PC-9 (cell line): ENCODE data around the gene TRAPPC5. TPM values are rescaled to one million over a fixed set of nuclear protein-coding genes. Genes with fewer than 3 reads are reported as not detected.

Experiments used
- BruUV-seq: library from RNA; stranded (reverse); fragments of 400-500 nt; replicated peaks from 2 replicates; lab custom pipeline; 2021; lab: Mats Ljungman, UMichigan
- CTCF ChIA-PET: fragments of 300-600 bp; sonication (Branson Sonifier 250); formaldehyde crosslinking; loops from one replicate; lab custom pipeline; 2022; ENCODE audit warnings: antibody characterized with exemption; lab: Charles Lee
- POLR2A ChIA-PET: fragments of 300-600 bp; sonication (Branson Sonifier 250); formaldehyde crosslinking; loops from one replicate; lab custom pipeline; 2022; ENCODE audit warnings: antibody characterized with exemption; ENCODE audit not compliant: unreplicated experiment; lab: Charles Lee
- DNase-seq, 2 experiments: peaks; one replicate each; pipeline versions ENCODE4 v3.0.0 to v3.0.0-alpha.2; 2015 to 2022; ENCODE audit warnings: mixed read lengths in 1 of 2
- H2AFZ ChIP-seq: fragments of 200-600 bp; sonication (generic); 2 replicates; pipeline ENCODE4 v1.8.1; 2017; ENCODE audit warnings: antibody characterized with exemption
- H3F3A ChIP-seq: fragments of 200-600 bp; sonication (generic); 2 replicates; pipeline ENCODE4 v1.8.1; 2017; ENCODE audit warnings: antibody characterized with exemption, mild to moderate bottlenecking, low read depth; ENCODE audit not compliant: insufficient read depth
- H3K27ac ChIP-seq: fragments of 200-600 bp; sonication (generic); 2 replicates; pipeline ENCODE4 v1.6.1; 2016; ENCODE audit warnings: mixed run types
- H3K27me3 ChIP-seq: fragments of 200-600 bp; sonication (generic); 2 replicates; pipeline ENCODE4 v1.6.1; 2016; ENCODE audit warnings: low read depth, mixed run types; ENCODE audit not compliant: insufficient read depth
- H3K36me3 ChIP-seq: fragments of 200-600 bp; sonication (generic); 2 replicates; pipeline ENCODE4 v1.6.1; 2016; ENCODE audit warnings: low read depth, mixed run types
- H3K4me1 ChIP-seq: fragments of 200-600 bp; sonication (generic); replicated peaks from 2 replicates; pipeline ENCODE4 v1.6.1; 2016; ENCODE audit warnings: mixed run types; ENCODE audit not compliant: insufficient read depth
- H3K4me2 ChIP-seq: fragments of 200-600 bp; sonication (generic); 2 replicates; pipeline ENCODE4 v1.6.1; 2017; ENCODE audit warnings: mixed run types
- H3K4me3 ChIP-seq: fragments of 200-600 bp; sonication (generic); 2 replicates; pipeline ENCODE4 v1.6.1; 2016; ENCODE audit warnings: mixed run types
- H3K79me2 ChIP-seq: fragments of 200-600 bp; sonication (generic); 2 replicates; pipeline ENCODE4 v1.6.1; 2017; ENCODE audit warnings: low read depth, mixed run types
- H3K9me2 ChIP-seq: fragments of 200-600 bp; sonication (generic); 2 replicates; pipeline ENCODE4 v1.8.1; 2017; ENCODE audit warnings: mild to moderate bottlenecking; ENCODE audit not compliant: insufficient read depth
- H3K9me3 ChIP-seq: fragments of 200-600 bp; sonication (generic); 2 replicates; pipeline ENCODE4 v1.8.1; 2016; ENCODE audit warnings: low read depth; ENCODE audit not compliant: insufficient read depth
- H4K20me1 ChIP-seq: fragments of 200-600 bp; sonication (generic); 2 replicates; pipeline ENCODE4 v1.8.1; 2017; ENCODE audit not compliant: insufficient read depth
- EZH2 ChIP-seq: fragments of 200-600 bp; sonication (generic); IDR thresholded peaks from 2 replicates; pipeline ENCODE4 v1.8.0; 2017; ENCODE audit warnings: antibody characterized with exemption, low read depth
- intact Hi-C: fragments of 100-400 bp; cut with micrococcal nuclease; formaldehyde crosslinking; loops from one replicate; pipeline ENCODE4 v1.10.0; 2022; ENCODE audit not compliant: unreplicated experiment
- total RNA-seq: library from RNA; stranded (reverse); gene quantifications from 2 replicates; pipeline ENCODE4 v1.2.3, GENCODE V29; 2021
- TF ChIP-seq, protein P1 (sequence below): fragments of 200-600 bp; sonication (generic); conservative IDR thresholded peaks from 2 replicates; pipeline ENCODE4 v1.6.1; 2017; ENCODE audit warnings: mixed run types, antibody characterized with exemption, mild to moderate bottlenecking, moderate library complexity

Gene TRAPPC5
- total RNA-seq, 1 experiment from 2014 or later, result 103 TPM

DNA sequence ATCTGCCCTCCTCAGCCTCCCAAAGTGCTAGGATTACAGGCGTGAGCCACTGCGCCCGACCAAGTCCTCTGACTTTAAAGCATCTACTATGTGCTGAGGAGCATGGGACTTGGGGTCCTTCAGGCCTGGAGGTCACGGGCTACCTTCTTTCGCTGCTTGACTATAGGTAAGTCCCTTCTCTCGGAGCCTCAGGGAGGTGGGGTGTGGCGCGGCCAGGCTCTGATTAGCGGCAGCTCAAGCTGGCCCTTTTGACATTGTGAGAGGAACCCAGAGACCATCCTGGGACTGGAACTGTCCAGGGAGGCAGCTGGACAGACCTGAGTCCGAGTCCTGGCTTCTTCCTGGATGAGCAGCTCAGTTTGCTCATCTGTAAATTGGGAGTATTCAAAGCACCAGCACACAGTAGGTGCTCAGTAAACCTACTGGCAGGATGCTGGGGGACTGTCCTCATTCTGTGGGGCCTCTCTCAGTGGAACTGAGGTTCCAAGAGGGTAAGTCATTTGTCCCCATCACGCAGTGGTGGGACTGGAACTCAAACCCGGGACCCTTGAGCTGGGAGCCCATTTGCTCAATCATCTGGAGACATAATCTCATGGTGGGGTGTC is 20.5 kb downstream of the TRAPPC5 start:
- no peaks in the 10 kb centered on the region for H3K36me3 ChIP-seq
- no peak for TF ChIP-seq EZH2
- TF ChIP-seq, protein P1, sequence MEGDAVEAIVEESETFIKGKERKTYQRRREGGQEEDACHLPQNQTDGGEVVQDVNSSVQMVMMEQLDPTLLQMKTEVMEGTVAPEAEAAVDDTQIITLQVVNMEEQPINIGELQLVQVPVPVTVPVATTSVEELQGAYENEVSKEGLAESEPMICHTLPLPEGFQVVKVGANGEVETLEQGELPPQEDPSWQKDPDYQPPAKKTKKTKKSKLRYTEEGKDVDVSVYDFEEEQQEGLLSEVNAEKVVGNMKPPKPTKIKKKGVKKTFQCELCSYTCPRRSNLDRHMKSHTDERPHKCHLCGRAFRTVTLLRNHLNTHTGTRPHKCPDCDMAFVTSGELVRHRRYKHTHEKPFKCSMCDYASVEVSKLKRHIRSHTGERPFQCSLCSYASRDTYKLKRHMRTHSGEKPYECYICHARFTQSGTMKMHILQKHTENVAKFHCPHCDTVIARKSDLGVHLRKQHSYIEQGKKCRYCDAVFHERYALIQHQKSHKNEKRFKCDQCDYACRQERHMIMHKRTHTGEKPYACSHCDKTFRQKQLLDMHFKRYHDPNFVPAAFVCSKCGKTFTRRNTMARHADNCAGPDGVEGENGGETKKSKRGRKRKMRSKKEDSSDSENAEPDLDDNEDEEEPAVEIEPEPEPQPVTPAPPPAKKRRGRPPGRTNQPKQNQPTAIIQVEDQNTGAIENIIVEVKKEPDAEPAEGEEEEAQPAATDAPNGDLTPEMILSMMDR, result no peak
- no peak overlapping the region for H2AFZ ChIP-seq
- H3K9me3 ChIP-seq, result no peaks in the 10 kb centered on the region
- no peak overlapping the region for H3K27ac ChIP-seq
- DNase-seq, result no peak
- H3K79me2 ChIP-seq, result no peaks in the 10 kb centered on the region
- H3K4me1 ChIP-seq, result no peaks in the 10 kb centered on the region
- no peaks in the 10 kb centered on the region for H4K20me1 ChIP-seq
- H3K4me2 ChIP-seq, result no peak overlapping the region
- BruUV-seq, result no TSS peak
- H3K27me3 ChIP-seq, result peaks cover 54% of the 10 kb centered on the region
- no peaks in the 10 kb centered on the region for H3K9me2 ChIP-seq
- H3K4me3 ChIP-seq, result no peak overlapping the region
- POLR2A ChIA-PET, result no interaction called here
- CTCF ChIA-PET, result no interaction called here
- H3F3A ChIP-seq, result peaks cover 7% of the 10 kb centered on the region; the same call in 1 of the 2 replicates
- intact Hi-C loops, result no loop called here

DNA sequence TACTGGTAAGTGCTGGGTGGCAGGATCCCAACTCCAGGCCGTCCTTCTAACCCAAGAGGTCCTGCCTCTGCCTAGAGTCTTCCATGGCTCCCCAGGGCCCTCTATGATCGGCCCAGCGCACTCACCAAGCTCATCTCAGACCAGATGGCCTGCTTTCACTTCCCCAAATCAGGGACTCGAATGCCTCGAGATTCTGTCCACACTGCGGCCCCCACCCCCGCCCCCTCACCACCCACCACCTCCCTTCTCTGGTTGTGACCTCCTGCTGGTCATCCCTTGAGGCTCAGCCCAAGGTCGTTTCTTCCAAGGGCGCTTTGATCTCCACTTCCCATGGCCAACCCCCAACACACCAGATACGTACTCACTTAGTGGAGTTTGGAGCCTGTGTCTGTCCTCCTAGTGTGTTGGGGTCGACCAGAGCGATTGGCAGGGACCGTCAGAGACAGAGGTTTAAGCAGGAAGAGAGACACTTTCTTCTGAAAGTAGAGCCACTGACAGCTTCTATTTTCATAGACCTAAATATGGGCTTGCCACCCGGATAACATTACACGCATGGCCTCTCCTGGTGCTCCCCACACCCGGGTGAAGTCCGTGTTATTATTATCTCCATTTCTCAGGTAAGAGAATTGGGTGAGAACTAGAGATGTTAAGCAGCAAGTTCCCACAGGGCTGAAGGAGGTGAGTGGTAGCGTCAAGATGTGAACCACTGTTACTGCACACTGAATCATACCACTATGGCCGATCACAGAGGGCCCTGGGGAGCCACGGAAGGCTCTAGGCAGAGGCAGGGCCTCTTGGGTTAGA is 21.2 kb downstream of the TRAPPC5 start, which contains the start of gene FCER2:
FCER2 (minus strand) TSS at position 478 of the 804 bp plus-strand sequence. CDS start 2,371 bp downstream, outside the sequence.
- no TSS peak for BruUV-seq
- TF ChIP-seq, protein P1, result no peak
- no peak for TF ChIP-seq EZH2

DNA sequence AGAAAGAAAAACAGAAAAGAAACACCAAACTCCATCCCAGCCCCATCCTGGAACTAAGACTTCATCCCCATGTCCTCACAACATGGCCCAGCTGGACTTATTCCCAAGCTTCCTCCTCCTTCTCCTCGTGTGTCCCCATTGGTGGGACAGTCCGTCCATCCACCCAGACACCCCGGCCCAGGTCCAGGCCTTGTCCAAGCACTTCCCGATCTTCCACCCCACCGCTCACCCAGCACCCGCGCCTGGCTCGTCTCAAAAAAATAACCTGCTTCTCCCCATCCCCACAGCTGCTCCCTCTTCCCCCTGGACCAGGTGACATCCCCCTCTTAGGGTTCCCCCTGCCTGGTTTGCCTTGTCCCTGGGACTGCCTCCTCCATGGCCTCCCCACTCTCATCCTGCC is 22.7 kb downstream of the TRAPPC5 start:
- H3K4me1 ChIP-seq, result no peaks in the 10 kb centered on the region
- BruUV-seq, result no TSS peak
- H3K27me3 ChIP-seq, result peaks cover 32% of the 10 kb centered on the region
- no peak overlapping the region for H3K4me3 ChIP-seq
- no peak for DNase-seq
- H3K79me2 ChIP-seq, result no peaks in the 10 kb centered on the region
- no peaks in the 10 kb centered on the region for H3K9me3 ChIP-seq
- H3K4me2 ChIP-seq, result no peak overlapping the region
- H3K27ac ChIP-seq, result no peak overlapping the region
- no peaks in the 10 kb centered on the region for H3K9me2 ChIP-seq
- ChIA-PET POLR2A (interaction anchor here (0.6 kb wide), 1 partner anchor 54 kb away, joined by 5 read pairs; no protein-coding TSS in a partner anchor), CTCF (no interaction called here)
- intact Hi-C loops, result no loop called here
- no peaks in the 10 kb centered on the region for H3K36me3 ChIP-seq
- peaks cover 7% of the 10 kb centered on the region; the same call in 1 of the 2 replicates for H3F3A ChIP-seq
- no peaks in the 10 kb centered on the region for H4K20me1 ChIP-seq
- no peak overlapping the region for H2AFZ ChIP-seq
- TF ChIP-seq, protein P1, result no peak

More for the DNA sequence above, 21.2 kb downstream of the TRAPPC5 start, which contains the start of gene FCER2:
- Histone ChIP-seq H3K27ac (no peak within 1 kb of the TSS), H3K9me3 (no peaks in the 10 kb centered on the region), H2AFZ (no peak within 1 kb of the TSS), H3K9me2 (no peaks in the 10 kb centered on the region), H3K79me2 (no peaks in the 10 kb centered on the region), H3K4me3 (no peak within 1 kb of the TSS), H3K4me1 (no peaks in the 10 kb centered on the region), H3F3A (peaks cover 7% of the 10 kb centered on the region; the same call in 1 of the 2 replicates), H3K4me2 (no peak within 1 kb of the TSS), H3K27me3 (peaks cover 47% of the 10 kb centered on the region), H4K20me1 (no peaks in the 10 kb centered on the region), H3K36me3 (no peaks in the 10 kb centered on the region)
- ChIA-PET POLR2A (no interaction called here), CTCF (no interaction called here)
- intact Hi-C loops, result no loop called here
- DNase-seq, result no peak
